Middle frontal gyrus (tissue), 1 donor: ENCODE data around the gene CACNA1F.

ENCODE experiments used
- DNase-seq: peaks from one replicate; pipeline ENCODE4 v3.0.0-alpha.2; 2015; ENCODE audit warnings: low spot score; ENCODE audit errors: extremely low spot score

CACNA1F gene

DNA sequence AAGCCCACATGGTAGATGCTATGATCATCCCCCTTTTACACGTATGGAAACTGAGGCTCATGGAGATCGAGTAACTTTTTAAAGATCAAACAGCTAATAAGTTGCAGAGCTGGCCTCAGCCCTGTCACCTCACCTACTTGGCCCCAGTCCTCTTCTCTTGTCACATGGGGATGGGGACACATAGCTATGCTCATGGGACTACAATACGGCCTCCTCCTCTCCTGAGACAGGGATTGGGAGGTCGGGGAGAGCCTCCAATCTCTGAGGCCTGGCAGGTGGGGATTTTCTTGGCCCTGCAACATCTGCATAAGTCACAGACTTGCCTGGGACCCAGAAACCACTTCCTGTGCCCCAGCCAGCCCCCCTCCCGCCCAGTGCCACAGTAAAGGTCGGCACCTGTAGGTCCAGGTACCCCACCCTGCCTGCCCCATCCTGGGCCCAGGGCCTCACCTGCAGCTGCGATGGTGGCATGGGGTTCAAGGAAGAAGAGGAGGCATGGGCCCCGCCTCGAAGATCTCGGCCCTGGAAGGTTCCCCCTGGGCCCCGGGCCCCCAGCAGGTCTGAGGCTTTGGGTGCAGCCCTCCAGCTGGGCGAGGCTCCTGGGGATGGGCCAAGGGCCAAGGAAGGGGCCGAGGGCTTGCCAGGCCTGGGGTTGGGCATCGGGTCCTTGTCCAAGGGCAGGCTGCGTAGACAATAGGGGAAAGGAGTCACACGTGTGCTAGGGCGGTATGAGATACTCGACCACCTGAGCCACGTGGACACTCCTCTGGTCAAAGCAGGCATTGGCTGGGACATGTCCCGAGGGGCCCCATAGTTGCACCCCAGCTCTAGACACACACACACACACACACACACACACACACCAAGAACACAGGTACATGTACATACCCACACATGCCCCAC, 25.0 kb upstream of the CACNA1F start:
- DNase-seq, result no peak

DNA sequence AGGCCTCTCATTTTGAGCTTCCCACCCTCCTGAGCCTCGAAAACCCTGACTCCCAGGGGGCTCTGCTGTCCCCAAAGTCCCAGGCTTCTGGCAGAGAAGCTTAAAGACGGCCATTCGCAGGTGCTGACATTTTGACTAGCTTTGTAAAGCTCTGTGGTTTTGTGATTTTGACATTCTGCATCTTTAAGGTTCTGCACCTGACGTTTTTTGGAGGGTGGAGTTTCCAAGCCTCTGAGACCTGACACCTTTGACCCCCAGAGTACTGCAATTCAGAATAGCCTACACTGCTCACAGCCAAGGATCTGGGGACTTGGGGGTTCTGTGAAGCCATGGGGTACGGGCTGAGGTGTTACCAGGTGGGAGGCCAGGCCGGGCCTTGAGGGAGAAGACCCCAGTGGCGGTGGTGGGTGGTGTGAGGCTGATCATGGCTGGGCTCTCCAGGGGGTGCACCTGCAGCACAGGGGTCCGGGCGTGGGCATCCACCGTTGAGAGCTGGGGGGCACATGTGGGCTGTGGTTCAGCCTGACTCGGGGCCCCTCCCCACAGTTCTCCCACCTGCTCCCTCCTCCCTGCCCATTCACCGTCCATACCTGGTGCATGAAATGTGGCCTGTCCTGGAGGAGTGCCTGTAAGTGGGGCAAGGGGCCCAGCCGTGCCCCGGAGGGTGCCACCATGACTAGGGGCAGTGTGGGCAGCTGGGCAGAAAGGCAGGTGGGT, 24.1 kb upstream of the CACNA1F start:
- DNase-seq, result no peak

DNA sequence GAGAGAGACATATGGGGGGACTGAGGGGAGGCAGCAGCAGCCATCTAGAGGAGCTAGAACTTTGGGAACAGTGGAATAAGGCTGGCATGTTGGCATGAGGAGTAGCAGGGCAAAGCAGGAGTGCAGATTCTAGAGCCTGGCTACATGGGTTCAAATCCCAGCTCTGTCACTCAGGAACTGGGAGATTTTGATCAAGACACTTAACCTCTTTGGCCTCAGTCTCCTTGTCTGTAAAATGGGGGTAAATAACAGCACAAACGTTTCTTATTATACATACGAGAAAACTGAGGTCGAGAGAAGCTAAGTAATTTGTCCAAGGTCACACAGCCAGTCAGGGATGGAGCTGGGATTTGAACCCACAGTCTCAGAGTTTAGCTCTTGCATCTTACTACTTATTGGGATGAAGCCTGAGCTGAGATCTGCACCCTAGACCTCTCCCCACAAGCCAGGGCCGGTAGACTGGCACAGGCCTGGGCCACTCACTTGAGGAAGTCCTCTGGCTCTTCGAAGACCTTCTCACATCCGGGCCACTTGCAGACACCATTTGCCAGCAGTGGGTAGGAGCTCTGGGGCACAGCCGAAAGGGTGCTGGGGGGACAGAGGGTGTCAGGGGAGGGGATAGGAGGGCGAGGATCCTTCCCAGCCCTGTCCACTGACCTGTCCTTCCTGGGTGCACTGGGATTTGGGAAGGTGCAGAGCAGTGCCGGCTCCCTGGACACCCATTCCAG, 23.3 kb upstream of the CACNA1F start:
- no peak for DNase-seq

DNA sequence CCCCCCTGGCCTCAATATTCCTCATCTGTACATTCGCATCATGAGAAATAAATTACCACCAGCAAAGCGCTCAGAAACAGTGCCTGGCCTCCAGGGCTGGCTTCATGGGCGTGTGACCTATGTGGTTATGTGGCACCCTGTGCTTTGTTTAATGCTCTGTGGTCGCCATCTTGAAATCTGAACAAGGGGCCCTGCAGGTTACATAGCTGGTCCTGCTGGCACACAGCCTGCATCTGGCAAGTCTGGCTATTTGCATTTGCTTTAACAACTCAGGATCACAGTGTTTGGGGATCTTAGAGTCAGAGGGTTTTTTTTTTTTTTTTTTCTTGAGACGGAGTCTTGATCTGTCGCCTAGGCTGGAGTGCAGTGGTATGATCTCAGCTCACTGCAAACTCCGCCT, 21.5 kb upstream of the CACNA1F start:
- no peak for DNase-seq

DNA sequence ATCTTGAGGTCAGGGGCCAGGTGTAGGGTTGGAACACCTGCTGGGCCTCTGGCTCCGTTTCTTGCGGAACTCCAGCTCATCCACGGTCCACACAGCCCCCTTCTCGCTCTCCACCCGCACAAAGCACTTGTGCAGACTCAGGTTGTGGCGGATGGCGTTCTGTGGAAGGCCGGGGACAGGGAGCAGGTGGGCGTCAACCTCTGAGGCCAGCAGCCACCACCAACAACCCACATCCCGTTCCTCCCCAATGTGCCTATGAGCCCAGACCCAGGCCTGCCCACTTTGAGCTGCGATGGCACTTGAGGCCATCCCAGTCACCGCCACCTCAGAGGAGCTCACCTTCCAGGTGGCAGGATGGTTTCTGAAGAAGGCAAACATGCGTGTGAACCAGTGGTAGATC, 18.2 kb upstream of the CACNA1F start:
- no peak for DNase-seq

DNA sequence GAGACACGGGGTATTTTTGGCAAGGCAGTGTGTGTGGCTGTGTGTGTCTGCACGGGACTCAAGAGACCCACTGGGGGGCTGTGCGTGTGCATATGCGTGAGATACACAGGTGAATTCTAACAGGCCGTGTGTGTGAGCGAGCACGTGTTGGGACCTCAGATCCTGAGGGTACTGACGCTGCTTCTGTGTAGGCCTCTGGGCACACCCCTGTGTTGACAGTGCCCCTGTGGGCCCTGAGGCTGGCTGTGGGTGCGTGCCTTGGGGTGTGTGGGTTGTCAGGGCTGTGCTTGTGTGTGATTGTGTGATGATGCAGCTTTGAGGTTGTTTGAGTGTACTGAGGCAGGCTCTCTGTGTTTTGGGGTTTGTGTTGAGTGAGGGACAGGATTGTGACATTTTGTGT, 17.4 kb upstream of the CACNA1F start:
- DNase-seq, result no peak

DNA sequence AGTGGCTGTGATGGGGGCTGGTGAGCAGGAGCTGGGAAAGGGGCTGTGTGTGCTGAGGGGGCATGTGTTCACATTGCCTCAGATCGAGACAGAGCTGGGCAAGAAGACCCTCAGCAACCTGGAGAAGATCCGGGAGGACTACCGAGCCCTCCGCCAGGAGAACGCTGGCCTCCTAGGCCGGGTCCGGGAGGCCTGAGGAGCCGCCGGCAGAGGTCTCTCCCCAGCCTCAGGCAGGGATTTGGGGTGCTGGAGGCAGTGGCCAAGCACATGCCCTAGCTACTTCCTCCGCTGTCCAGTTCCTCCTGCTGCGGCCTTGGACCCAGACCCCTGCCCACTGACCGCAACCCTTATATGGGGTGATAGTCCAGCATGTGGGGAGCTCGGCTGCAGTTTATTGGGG, 16.9 kb upstream of the CACNA1F start:
- no peak for DNase-seq

DNA sequence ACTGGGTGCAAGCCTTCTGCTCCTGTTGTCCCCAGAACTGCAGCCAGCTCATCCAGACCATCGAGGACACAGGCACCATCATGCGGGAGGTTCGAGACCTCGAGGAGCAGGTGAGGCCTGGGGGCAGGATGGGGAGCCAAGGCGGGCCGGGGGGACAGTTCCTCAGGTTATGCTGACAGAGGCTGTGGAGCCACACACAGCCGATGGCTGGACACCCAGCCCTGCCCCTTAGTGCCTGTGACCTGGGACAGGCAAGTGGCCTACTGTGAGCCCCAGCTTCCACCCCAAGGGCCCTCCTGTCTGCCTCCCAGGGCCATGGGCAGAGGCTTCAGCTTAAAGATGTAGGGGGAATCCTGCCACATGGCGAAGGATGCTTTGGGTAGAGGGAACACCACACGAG, 16.5 kb upstream of the CACNA1F start:
- no peak for DNase-seq

DNA sequence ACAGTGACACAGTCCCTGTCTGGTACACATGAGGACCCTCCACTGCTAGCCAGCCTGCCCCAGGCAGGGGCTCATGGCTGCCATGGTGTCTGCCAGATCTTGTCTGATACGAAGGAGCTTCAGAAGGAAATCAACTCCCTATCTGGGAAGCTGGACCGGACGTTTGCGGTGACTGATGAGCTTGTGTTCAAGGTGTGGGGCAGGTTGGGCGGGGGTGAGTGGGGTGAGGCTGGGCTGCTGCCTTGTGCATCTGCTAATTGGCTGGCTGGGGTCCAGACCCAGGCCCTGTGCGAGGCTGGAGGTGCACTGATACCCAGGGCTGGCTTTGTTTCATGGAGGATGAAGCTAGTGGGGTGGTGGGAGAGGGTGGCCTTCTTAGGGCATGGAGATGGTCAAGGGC, 15.9 kb upstream of the CACNA1F start:
- DNase-seq, result no peak

DNA sequence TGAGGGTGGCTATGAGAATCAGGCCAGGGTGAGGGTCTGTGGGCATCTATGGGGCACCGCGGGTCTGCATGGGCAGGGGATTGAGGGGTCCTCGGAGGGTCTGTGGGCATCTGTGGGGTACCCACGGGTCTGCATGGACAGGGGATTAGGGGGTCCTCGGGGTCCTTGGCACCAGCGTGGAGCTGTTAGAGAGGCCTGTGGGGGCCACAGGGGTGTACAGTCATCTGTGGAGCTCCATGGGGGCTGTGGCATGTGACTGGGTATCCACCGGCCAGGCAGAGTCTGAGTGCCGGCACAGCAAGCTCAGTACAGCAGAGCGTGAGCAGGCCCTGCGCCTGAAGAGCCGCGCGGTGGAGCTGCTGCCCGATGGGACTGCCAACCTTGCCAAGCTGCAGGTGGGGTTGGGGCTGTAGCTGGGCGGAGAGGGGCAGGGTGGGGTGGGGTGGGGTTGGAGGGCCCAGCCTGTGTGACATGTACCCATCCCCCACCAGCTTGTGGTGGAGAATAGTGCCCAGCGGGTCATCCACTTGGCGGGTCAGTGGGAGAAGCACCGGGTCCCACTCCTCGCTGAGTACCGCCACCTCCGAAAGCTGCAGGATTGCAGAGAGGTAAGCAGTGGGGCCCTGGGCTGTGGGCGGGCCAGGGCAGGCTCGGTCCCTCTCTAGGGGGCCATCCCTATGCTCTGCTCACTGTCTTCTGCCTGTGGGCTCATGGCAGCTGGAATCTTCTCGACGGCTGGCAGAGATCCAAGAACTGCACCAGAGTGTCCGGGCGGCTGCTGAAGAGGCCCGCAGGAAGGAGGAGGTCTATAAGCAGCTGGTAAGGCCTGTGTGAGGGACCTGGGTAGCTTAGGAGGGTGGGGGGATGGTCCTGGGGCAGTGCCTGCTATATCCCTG, 15.0 kb upstream of the CACNA1F start:
- no peak for DNase-seq

DNA sequence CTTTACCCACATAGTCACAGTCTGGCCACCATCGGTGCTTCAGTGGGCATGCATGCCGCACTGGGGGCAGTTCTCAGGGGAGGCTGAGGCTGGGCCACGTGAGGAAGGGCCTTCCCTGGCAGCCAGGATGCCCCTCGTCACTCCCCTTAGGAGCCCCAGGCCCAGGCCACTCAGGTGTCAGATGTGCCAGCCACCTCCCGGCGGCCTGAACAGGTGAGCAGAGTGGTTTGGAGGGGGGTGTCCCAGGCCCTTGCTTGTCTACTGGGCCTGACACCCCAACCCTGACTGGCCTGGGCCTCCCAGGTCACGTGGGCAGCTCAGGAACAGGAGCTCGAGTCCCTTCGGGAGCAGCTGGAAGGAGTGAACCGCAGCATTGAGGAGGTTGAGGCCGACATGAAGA, 14.2 kb upstream of the CACNA1F start:
- DNase-seq, result no peak

DNA sequence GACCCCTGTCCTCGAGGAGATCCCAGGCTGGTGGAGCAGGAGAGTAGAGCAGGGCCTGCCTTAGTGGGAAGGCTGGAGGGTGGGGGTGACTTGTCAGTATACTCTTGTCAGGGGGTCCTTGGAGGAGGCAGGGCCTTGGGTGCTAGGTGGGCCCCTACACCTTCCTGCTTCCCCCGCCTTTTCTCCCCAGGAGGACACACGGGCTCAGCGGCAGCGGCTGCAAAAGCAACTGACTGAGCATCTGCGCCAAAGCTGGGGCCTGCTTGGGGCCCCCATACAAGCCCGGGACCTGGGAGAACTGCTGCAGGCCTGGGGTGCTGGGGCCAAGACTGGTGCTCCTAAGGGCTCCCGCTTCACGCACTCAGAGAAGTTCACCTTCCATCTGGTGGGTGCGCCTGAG, 13.4 kb upstream of the CACNA1F start:
- no peak for DNase-seq

DNA sequence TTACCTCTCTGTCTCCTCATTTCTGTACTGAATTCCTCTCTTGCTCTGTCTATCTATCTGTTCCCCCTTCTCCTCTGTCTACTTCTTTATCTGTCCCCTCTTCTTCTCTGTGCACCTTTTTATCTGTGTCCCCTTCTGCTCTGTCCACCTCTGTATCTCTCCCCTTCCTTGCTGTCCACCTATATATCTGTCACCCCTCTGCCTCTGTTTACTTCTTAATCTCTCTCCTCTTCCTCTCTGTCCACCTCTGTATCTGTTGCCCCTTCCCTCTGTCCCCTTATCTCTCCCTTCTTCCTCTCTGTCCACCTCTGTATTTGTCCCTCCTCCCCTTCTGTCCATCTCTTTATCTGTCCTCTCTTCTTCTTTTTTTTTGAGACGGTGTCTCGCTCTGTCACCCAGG, 11.1 kb upstream of the CACNA1F start:
- DNase-seq, result no peak

DNA sequence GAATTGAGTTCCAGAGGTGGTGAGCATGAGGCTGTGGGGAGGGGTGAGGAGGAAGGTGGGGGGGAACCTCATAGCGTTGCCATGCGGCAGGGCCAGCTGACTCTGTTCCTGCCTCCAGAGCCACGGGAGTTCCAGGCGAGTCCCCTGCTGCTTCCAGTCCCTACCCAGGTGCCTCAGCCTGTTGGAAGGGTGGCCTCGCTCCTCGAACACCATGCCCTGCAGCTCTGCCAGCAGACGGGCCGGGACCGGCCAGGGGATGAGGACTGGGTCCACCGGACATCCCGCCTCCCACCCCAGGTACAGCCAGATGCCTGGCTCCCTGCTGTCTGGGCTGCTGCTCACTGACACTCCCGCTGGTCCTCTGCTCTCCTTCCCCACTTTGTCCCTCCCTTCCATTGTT, 10.0 kb upstream of the CACNA1F start:
- DNase-seq, result no peak

DNA sequence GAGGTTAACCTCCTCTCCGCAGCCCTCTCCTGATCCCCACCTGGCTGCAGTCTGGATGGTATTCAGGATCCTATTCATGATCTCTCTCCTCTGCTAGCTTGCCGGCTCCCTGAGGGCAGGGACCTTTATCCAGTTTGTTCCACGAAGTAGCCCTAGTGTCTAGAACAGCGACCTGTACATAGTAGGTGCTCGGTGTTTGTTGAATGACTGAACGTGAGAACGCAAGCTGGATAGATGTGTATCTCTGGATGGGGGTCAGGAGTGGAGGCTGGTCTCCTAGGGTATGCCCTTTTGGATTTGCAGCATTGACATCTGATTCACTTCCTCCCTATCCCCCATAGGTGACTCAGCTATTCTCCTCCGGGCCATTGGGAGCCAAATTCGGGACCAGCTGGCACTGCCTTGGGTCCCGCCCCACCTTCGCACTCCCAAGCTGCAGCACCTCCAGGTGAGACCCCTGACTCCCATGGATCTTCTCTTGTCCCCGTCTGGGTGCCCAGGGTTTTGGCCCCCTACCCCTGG, 9.5 kb upstream of the CACNA1F start:
- DNase-seq, result no peak

DNA sequence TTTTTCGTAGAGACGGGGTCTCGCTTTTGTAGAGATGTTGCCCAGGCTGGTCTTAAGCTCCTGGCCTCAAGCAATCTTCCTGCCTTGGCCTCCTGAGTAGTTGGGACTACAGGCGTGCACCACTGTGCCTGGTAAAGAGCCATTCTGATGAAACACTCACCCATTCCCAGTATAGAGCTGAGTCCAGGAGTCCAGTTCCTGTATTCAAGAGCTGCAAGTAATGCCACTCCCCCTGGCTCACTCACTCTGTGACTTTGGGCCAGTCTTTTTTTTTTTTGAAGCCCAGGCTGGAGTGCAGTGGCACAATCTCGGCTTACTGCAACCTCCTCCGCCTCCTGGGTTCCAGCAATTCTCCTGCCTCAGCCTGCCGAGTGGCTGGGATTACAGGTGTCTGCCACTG, 5.6 kb upstream of the CACNA1F start:
- DNase-seq, result no peak

DNA sequence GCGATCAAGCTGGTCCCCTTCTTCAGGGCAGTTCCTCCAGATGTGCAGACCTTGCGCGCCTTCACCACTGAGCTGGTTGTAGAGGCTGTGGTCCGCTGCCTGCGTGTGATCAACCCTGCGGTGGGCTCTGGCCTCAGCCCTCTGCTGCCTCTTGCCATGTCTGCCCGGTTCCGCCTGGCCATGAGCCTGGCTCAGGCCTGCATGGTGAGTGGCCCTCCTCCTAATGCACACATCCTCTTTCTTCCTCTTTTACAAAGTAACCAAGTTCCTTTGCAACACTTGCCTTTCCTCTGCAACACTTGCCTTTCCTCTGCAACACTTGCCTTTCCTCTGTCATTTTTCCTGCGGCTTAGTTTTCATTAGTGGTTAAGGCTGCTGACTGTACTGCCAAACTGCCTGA, 3.9 kb upstream of the CACNA1F start:
- DNase-seq, result no peak

DNA sequence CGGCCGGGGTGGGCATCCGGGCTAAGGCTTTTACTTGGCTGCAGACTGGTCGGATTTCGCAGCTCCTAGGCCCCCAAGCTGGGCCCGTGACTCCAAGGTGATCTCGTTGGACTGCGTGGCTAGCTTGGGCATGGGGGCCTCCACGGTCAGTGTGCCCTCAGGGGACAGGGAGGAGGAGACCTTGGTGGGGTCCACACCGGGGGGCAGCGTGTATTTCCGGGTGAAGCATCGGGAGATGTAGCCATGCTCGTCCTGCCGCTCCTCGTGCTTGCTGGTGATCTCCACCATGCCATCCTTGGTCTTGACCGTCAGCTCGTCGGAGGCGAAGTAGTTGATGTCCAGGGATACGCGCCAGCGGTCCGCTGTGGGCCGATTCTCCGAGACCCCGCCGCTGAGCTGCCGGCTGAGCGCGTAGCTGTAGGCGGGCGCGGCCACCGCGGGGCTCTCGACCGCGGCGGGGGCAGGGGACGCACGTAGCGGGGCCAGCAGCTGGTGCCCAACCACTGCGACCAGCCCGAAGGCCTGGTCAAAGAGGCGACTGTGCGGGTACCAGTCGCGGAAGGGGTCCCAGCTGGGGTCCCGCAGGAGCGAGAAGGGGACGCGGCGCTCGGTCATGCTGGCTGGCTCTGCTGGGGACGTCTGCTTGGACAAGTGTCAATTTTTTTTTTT, 881 bp upstream of the CACNA1F start:
- DNase-seq, result no peak

DNA sequence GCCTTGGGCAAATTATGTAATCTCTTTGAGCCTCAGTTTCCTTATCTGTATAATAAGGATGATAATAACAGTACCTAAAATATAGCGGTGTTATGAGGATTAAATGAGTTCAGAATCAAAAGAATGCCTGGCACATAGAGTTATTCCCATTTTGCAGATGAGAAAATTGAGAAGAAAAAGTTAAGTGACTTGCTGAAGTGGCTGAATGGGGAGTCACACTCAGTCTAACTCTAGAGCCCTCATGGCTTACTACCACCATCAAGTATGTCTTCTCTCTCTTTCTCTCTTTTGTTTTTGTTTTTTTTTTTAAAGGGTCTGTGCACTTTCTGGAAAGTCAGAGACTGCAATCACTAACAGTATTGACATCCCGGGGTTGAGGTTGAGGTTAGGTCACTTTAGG, 615 bp downstream of the CACNA1F start:
- DNase-seq, result no peak

DNA sequence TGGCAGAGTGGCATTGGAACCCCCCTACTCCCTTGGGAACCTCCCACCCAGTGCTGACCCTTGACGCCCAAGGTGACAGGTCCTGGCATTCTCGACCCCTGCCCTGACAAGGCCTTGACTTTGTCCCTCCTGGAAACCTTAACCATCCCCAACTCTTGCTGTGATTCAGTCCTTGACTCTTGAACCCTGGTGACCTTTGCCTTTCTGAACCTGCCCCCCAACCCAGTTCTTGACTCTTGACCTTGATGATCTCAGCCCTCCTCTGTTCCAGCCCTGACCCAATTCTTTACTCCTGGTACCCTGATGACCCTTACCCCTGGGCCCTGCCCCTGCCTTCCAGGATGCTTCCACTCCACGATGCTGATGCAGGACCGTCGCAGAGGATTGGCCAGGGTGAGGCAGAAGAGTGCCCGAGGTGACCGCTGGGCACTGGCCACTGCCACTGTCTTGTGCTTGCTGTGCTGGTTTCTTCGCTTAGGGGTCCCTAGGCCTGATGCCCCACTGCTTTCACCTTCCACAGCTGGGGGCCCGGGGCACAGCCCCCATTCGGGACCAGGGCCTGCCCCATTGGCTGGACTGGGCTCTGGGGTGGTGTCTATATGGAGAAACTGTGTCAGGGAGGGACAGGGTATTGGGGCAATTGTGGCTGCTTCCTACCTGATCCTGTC, 1.7 kb downstream of the CACNA1F start:
- no peak for DNase-seq
